ENCODE data around the gene ZFC3H1.

- TF ChIP-seq CTCF (IDR thresholded peaks at IDR 0.05; ENCODE audit: insufficient read depth, low read length, poor library complexity, severe bottlenecking) (no peak), EZH2phosphoT487 (conservative IDR thresholded peaks at IDR 0.05; ENCODE audit: low read length) (no peak)
Measured at GRCh38 chr12:71642264-71642663, 21.4 kb downstream of the ZFC3H1 start.
